AG10803 (cell line): ENCODE data around the gene ITIH1.

ENCODE experiments used
- DNase-seq: peaks from one replicate; pipeline ENCODE4 v3.0.0; 2010; ENCODE audit warnings: low read depth
- H3K4me3 ChIP-seq: 2 replicates; pipeline ENCODE4 v1.5.1; 2011; ENCODE audit warnings: mild to moderate bottlenecking, low read length, control low read depth
- TF ChIP-seq, protein P1 (sequence below): conservative IDR thresholded peaks from 2 replicates; pipeline ENCODE4 v1.5.1; 2011; ENCODE audit warnings: mild to moderate bottlenecking, low read length, control low read depth, inconsistent platforms

Gene ITIH1

DNA sequence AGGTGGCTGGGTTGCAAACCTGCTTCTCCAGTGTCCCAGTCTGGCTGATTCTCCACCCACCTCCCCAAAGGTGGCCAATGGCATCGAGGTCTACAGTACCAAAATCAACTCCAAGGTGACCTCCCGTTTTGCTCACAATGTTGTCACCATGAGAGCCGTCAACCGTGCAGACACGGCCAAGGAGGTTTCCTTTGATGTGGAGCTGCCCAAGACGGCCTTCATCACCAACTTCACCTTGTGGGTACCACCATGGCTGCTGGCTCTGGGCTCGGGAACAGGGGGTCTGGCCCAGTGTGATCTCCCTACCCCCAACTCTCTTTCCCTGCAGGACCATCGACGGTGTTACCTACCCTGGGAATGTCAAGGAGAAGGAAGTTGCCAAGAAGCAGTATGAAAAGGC is 19.0 kb downstream of the ITIH1 start:
- DNase-seq, result no peak
- TF ChIP-seq, protein P1, sequence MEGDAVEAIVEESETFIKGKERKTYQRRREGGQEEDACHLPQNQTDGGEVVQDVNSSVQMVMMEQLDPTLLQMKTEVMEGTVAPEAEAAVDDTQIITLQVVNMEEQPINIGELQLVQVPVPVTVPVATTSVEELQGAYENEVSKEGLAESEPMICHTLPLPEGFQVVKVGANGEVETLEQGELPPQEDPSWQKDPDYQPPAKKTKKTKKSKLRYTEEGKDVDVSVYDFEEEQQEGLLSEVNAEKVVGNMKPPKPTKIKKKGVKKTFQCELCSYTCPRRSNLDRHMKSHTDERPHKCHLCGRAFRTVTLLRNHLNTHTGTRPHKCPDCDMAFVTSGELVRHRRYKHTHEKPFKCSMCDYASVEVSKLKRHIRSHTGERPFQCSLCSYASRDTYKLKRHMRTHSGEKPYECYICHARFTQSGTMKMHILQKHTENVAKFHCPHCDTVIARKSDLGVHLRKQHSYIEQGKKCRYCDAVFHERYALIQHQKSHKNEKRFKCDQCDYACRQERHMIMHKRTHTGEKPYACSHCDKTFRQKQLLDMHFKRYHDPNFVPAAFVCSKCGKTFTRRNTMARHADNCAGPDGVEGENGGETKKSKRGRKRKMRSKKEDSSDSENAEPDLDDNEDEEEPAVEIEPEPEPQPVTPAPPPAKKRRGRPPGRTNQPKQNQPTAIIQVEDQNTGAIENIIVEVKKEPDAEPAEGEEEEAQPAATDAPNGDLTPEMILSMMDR, result no peak
- no peak overlapping the region for H3K4me3 ChIP-seq

DNA sequence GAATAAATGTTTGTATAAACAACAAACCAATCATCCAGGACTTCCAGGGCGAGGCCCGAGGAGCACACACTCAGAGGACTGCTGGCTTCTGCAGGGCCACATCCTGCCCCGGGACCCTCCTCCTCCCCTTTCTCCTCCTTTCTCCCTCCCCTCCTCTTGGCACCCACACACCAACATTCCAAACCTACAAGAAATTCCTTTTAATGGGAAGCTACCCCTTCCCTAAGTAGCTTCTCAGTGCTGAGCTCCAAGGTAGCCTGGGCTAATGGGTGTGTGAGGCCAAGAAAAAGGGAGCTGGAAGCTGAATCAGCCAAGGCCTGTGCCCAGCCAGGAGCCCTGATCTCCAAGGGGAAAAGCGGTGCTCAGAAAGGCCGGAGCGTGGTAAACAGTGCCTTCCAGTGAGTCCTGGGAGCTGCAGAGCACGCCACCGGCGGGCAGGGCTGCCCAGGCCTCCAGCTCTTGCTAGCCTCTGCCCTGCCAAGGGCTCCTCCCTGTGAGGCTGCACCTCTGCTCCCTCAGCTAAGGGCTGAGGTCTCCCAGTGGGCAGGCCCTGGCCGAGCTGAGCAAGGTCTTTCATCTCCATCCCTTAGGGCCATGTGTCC is 21.1 kb downstream of the ITIH1 start:
- no peak overlapping the region for H3K4me3 ChIP-seq
- TF ChIP-seq, protein P1, result no peak
- peak; percentile 5 for DNase-seq

DNA sequence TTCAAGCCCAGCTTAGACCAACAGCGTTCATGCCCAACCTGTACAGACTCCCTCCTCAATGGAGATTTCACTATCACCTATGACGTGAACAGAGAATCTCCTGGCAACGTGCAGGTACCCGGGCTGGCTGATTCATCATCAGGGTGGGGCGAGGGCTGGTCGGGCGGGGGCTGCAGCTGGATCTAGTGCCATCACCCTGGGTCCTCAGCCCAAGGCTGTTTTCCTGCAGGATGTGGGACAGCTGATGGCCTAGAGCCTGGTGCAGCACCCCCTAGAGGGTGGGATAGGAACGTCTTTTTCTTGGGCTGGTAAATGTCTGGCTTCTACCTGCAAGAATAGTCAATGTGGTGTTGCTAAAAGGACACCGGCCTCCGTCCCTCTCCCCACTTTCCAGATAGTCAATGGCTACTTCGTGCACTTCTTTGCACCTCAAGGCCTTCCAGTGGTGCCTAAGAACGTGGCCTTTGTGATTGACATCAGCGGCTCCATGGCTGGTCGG is 21.6 kb downstream of the ITIH1 start:
- DNase-seq, result no peak
- H3K4me3 ChIP-seq, result no peak overlapping the region
- TF ChIP-seq, protein P1, result peak; percentile 38

DNA sequence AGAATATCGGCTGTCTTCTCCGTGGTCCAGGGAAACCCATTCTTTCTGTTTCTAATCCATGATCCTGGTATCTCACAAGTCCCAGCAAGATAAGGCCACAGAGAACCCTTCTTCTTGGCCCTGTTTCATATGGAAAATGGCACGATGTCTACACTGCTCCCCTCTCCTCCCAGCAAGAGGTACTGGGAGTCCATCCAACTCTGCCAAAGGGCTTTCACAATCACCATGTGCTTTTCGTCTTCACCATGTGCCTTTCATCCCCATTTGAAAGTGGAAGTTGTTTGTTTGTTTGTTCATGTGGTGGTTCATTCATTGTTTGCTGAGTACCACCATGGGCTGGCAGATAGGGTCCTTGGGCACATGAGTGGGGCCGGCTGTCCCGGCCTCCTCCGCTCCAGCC is 22.7 kb downstream of the ITIH1 start:
- TF ChIP-seq, protein P1, result no peak
- DNase-seq, result peak; percentile 22
- H3K4me3 ChIP-seq, result no peak overlapping the region

DNA sequence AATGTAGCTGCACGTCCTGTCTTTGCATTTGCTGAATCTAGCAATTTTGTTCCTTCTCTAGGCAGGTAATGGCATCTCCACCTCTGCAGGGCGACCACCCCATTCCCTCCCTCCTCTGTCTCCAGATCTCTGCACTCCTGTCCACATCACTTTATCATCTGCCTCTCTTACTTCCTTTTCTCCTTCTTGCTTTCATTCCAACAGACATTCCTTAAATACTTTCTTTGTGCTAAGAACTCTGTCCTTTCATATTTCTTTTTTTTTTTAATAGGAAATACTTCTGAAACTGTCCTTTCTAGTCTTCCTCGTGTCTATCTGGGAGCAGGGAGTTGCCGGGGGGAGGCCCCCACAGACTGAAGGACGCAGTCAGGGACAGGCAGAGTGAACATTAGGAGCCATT is 24.4 kb downstream of the ITIH1 start:
- TF ChIP-seq, protein P1, result no peak
- DNase-seq, result peak; percentile 26
- no peak overlapping the region for H3K4me3 ChIP-seq

DNA sequence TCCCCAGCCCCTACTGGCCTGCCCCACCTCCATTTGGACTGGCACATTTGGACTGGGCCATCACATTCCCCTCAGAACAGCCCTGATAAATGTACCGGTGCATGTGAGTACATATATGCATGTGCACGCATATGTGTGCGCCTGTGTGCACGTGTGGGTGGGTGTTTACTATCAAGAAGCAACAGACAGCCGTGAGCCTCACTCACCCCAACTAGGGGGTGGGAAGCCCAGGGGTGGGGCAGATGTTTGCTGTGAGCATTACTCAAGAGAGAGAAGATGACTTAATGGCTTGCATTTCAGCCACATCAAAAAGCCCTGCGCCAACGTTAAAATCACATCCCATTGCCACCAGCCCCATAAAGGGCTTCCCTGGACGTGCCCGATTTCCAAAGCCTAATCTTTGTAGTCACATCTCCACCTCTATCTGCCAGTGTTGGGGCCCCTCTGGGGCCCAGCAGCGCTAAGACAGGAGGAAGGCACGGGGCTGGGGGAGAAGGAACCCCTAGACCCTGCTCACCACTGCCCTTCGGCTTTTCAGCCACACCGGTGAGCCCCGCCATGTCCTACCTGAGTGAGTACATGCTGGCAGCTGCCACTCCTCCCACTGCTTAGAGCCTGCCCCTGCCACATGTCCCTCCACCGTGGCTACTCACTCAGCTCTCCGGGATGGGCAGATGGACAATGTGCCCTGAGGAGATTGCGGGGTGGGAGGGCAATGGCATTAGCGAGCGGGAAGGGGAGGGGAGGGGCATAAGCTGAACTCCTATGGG is 28.1 kb downstream of the ITIH1 start:
- no peak overlapping the region for H3K4me3 ChIP-seq
- DNase-seq, result no peak
- TF ChIP-seq, protein P1, result no peak

DNA sequence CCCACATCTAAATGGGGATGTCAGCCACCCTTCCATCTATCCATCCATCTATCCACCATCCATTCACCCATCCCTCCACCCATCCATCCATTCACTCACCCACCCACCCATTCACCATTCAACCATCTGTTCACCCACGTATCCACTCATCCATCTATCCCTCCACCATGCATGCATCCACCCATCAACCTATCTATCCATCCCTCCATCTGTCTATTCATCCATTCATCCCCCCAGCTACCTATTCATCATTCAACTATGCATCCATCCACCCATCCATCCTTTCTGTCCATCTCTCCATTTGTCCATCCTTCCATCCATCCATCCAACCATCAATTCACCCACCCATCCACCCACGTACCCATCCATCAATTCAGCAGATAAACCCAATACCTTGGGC is 31.8 kb downstream of the ITIH1 start:
- TF ChIP-seq, protein P1, result no peak
- no peak overlapping the region for H3K4me3 ChIP-seq
- DNase-seq, result no peak
